ENCODE measurements around the gene SULT1C2.

Gene SULT1C2

GRCh38 chr2:108287169-108287568 lies 1.5 kb upstream of the SULT1C2 start:
- DNase-seq (ENCODE audit: insufficient read length, low spot score) (no peak), FAIRE-seq (no peak)

DNA sequence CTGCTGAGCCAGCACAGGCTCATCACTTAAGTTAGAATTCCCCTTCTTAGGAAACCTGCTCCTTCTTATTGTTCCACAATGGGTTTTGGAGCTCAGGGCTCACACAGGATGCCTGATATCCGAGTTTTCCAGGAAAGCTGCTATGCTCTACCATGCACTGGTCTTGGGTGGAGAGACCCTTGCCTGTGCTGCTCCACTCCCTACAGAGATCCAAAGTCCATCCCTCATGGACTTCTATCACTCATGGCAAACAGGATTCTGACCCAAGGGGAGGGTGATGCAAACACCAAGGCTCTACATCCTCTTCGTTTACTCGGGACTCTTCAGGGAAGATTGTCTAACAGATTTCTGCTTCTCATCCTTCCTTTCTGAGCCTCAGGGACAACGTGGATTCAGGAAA lies 5.2 kb downstream of the SULT1C2 start:
- DNase-seq (ENCODE audit: insufficient read length, low spot score), result no peak
- no peak for FAIRE-seq

- FAIRE-seq, result no peak
- no peak for DNase-seq (ENCODE audit: insufficient read length, low spot score)
These were observed 8.9 kb downstream of the SULT1C2 start for GRCh38 chr2:108297436-108298141.

GRCh38 chr2:108301558-108301957 lies 12.9 kb downstream of the SULT1C2 start:
- DNase-seq (ENCODE audit: insufficient read length, low spot score) (no peak), FAIRE-seq (no peak)

DNA sequence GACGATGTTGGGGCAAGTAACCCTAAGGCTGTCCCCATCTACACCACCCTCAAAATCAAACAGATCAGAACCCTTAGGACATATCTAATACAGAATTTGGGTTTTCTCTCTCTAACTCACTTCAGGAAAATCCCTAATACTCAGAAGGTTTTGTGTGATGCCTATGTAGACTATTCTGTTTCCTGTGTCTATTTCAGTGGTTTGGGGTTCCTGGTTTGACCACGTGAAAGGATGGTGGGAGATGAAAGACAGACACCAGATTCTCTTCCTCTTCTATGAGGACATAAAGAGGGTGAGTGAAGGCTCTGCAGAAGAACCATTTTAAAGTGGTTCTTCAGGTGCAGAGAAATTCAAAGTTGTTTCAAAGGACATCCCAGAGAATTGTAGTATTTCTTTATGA lies 16.3 kb downstream of the SULT1C2 start:
- DNase-seq (ENCODE audit: insufficient read length, low spot score) (no peak), FAIRE-seq (no peak)

GRCh38 chr2:108305901-108306300 lies 17.2 kb downstream of the SULT1C2 start:
- DNase-seq (ENCODE audit: insufficient read length, low spot score) (no peak), FAIRE-seq (no peak)

DNA sequence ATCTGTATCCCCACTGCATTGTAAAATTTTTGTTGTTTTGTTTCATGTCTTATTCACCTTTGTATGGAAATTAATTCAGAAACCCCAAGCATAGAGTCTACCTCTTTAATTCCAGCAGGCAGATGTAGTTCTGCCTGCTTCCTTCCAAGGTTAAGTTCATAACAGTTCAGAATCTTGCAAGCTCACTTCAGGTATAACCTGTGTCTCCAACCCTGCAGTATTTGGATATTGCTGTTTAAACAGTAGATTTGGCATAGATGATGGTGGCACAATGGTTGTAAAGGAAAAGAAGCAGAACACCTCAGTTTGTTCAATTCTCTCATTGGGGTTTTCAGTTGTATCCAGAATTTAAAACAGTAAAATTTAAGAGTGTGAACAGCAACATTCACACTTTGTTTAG lies 21.2 kb downstream of the SULT1C2 start:
- no peak for FAIRE-seq
- DNase-seq (ENCODE audit: insufficient read length, low spot score), result no peak

DNA sequence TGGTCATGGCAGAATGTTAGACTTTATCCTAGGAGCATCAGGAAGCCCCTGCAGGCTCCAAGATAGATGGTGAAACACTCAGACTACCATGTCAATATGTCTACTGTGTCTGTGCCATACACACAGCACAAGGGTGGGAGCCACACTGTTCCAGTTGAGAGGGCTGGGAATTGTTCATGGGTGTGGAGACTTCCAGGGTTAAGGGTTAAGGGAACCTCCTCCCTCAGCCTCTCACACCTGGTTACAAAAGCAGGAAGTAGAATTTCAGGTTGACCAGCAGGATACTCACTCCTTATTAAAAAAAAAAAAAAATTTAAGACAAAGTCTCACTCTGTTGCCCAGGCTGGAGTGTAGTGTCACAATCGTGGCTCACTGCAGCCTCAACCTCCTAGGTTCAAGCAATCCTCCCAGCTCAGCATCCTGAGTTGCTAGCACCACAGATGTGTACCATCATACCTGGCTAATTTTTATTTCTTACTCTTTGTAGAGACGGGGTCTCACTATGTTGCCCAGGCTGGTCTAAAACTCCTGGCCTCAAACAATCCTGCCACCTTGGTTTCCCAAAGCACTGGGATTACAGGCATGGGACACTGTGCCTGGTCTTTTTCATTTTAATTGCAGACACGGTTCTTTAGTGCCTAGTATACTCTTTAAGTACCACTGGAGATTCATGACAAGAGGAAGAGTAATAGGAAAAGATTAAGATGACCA lies 26.0 kb downstream of the SULT1C2 start:
- DNase-seq (ENCODE audit: insufficient read length, low spot score) (no peak), FAIRE-seq (no peak)

DNA sequence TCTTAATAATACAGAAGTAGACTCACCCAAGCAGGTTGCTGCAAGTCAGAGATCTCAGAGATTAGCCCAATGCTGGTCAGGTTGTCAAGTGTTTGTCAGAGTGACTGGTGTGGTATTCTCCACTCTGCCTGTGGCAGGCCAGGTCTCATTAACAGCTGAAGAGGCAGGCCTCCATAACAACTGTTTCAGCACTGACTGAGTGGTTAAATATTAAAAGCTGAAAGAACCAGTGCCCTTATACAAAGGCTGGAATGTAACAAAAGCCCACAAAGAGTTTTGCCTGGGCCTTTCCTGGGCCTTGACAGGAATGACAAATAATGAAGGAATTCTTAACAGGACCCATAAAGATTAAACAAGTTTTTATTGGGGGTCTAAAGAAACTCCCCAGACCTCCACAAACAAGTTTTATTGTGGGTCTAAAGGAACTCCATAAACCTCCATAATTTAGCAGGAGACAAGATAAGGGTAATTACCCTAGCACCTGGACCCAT lies 26.8 kb downstream of the SULT1C2 start:
- FAIRE-seq (no peak), DNase-seq (ENCODE audit: insufficient read length, low spot score) (no peak)

DNA sequence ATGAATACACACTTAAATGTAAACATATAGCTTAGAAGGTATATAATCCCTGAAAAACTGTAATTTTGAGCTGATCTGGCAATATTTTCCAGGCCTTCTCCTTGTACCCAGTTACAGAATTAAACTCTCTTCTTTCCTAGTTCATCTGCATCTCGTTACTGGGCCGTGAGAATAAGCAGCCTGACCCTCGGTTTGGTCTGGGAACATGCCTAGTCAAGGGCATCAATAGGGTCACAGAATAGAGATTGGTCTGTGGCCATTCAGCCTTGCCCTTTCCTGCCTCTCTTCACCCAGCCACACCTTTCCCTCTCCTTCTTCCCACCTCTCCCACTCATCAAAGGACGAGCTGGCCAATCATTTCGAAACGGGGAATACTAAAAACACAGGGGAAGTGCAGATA lies 27.3 kb downstream of the SULT1C2 start:
- FAIRE-seq, result no peak
- DNase-seq (ENCODE audit: insufficient read length, low spot score), result no peak

DNA sequence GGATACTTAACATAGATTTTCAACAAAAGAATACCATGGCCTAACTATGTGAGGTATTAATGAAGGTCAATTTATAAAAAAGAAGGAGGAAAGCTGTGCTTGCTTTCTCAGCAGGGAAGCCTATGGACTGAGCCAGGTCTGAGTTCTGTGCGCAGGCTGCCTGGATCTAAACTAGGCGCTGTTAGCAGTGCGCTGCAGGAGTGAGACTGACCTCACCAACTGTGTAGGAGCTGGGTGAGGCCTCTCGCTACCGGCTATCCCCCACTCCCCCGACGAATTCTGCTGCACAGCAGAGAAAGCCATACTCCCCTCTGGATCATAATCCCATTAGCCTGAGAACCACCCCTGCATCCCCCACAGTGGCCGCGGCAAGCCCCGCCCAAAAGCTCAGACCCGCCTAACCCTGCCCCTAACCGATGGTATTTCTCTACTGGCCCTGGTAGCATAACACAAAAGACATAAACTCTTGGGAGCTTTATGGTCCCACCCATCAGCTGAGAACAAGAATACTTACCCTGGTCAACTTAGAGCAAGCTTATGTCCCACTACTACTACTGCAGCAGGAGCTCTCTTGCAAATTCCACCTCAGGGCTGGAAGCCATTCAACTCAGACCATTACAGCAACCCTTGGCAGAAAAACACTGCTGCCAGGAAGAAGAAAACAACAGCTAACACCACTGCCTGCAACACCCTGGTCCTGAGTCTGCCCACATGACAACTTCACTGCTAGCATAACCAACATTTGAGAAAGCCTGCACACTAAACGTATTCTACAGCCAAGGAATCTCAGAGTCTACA lies 28.0 kb downstream of the SULT1C2 start:
- no peak for DNase-seq (ENCODE audit: insufficient read length, low spot score)
- no peak for FAIRE-seq

- FAIRE-seq, result no peak
- DNase-seq (ENCODE audit: insufficient read length, low spot score), result no peak
These were observed 31.7 kb downstream of the SULT1C2 start for GRCh38 chr2:108320326-108320922.

- no peak for DNase-seq (ENCODE audit: insufficient read length, low spot score)
These were observed 34.9 kb downstream of the SULT1C2 start for GRCh38 chr2:108323619-108324018.

DNA sequence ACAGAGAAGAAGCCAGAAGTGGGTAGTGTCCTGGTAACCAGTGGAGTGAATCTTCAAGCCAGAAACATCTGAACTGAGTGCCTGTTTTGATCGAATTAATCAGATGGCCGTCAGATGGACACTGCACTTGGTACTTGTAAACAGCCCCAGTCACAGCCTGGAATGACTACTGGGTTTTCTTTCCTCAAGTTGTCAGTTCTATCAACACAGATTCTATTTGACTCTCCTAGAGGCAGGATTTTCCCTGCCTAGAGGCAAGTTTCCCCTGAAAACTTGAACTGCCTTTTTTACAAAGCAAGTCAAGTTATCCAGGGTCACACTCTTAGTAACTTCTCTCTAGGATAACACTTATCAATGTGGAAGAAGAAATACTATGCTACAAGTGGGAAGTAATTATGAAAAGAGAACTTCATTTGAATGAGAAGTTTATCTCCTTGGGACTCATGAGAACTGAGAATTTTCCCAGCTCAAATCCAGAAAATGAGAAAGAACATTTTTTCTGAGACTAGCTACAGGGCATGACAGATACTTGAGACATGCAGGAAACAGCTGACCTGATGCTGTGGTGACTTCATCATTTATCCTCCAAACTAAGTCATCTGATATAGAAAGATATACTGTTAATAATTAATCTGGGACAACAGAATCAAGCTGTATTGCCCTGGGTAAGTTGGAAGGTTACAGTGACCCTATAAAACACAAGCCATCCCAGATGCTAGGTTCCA lies 36.0 kb downstream of the SULT1C2 start:
- no peak for FAIRE-seq

More at GRCh38 chr2:108323619-108324018, 34.9 kb downstream of the SULT1C2 start:
- no peak for FAIRE-seq

DNA sequence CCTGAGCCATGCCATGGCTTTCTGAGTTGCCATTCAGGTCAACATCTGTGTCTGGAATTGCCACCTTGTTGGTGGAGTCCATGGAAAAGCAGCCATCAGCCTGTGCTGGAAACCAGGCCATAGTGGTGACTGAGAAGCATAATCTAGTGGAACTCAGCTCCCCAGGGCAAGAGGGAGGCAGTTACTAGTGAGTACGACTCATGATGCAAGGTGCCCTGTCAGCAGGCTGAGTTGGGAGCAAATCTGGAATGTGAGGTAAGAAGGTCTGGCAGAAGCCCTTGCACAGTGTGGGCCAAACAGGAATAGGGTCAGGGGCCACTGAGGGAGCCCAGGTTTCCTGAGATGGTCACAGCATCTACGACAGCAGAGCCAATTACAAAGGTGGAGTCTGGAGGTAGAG lies 37.1 kb downstream of the SULT1C2 start:
- FAIRE-seq, result no peak
- DNase-seq (ENCODE audit: insufficient read length, low spot score), result no peak

More for the DNA sequence above, 36.0 kb downstream of the SULT1C2 start:
- DNase-seq (ENCODE audit: insufficient read length, low spot score), result no peak

GRCh38 chr2:108329771-108330170 lies 41.1 kb downstream of the SULT1C2 start:
- DNase-seq (ENCODE audit: insufficient read length, low spot score), result no peak
- no peak for FAIRE-seq

DNA sequence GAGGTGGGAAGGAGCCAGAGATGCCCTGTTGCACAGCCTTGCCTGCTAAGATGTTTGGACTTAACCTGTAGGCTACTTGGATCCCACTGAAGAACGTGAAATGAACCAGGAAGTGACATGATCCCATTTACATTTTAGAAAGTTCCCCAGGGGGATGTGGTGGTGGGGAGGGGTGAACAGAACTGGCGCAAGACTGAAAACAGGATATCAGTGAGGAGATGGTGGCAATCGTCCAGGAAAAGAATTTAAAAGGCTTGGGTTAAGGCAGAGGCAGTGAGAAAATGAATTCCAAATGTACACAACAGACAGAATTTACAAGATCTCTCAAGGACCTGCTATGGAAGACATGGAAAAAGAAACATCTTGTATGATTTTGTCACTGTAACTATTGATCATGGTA lies 42.3 kb downstream of the SULT1C2 start:
- FAIRE-seq, result no peak

GRCh38 chr2:108345951-108346350 lies 57.3 kb downstream of the SULT1C2 start:
- FAIRE-seq, result no peak
- DNase-seq (ENCODE audit: insufficient read length, low spot score), result no peak

More for the DNA sequence above, 42.3 kb downstream of the SULT1C2 start:
- no peak for DNase-seq (ENCODE audit: insufficient read length, low spot score)

- DNase-seq (ENCODE audit: insufficient read length, low spot score) (no peak), FAIRE-seq (no peak)
These were observed 58.1 kb downstream of the SULT1C2 start for GRCh38 chr2:108346827-108347226.

- FAIRE-seq (no peak), DNase-seq (ENCODE audit: insufficient read length, low spot score) (no peak)
These were observed 59.1 kb downstream of the SULT1C2 start for GRCh38 chr2:108347786-108348185.
